BE2C (cell line): ENCODE measurements around the gene MYO9B.

Experiments used
- DNase-seq: peaks from one replicate; pipeline ENCODE4 v3.0.0-alpha.2; 2020
- H3K27me3 ChIP-seq: fragments of 250-450 bp; sonication (Bioruptor Pico); 2 replicates; pipeline ENCODE4 v1.5.1; 2020; ENCODE audit warnings: mild to moderate bottlenecking
- H3K36me3 ChIP-seq: fragments of 250-450 bp; sonication (Bioruptor Pico); 2 replicates; pipeline ENCODE4 v1.5.1; 2020; ENCODE audit warnings: mild to moderate bottlenecking
- H3K4me1 ChIP-seq: fragments of 250-450 bp; sonication (Bioruptor Pico); 2 replicates; pipeline ENCODE4 v1.5.1; 2020
- H3K4me3 ChIP-seq: 2 replicates; pipeline ENCODE4 v1.5.1; 2011; ENCODE audit warnings: low read depth, low read length
- H3K9me3 ChIP-seq: fragments of 250-450 bp; sonication (Bioruptor Pico); 2 replicates; pipeline ENCODE4 v1.5.1; 2020
- TF ChIP-seq, protein P1 (sequence below): IDR thresholded peaks from 2 replicates; pipeline ENCODE4 v1.5.1; 2012; ENCODE audit warnings: mild to moderate bottlenecking, low read depth, low read length

The MYO9B gene

DNA sequence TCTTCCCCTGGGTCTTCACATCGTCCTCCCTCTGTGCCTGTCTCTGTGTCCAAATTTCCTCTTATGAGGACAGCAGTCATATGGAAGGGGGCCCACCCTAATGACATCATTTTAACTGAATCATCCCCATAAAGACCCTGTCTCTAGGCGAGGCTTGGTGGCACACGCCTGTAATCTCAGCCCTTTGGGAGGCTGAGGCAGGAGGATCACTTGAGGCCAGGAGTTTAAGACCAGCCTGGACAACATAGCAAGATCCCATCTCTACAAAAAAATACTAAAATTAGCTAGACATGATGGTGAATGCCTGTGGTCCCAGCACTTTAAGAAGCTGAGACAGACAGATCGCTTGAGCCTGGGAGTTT lies 4.8 kb downstream of the MYO9B start:
- H3K4me3 ChIP-seq, result peak overlapping the region; percentile 64; the same call in 1 of the 2 replicates
- H3K27me3 ChIP-seq, result no peaks in the 10 kb centered on the region
- no peaks in the 10 kb centered on the region; the same call in 1 of the 2 replicates for H3K4me1 ChIP-seq
- TF ChIP-seq, protein P1, sequence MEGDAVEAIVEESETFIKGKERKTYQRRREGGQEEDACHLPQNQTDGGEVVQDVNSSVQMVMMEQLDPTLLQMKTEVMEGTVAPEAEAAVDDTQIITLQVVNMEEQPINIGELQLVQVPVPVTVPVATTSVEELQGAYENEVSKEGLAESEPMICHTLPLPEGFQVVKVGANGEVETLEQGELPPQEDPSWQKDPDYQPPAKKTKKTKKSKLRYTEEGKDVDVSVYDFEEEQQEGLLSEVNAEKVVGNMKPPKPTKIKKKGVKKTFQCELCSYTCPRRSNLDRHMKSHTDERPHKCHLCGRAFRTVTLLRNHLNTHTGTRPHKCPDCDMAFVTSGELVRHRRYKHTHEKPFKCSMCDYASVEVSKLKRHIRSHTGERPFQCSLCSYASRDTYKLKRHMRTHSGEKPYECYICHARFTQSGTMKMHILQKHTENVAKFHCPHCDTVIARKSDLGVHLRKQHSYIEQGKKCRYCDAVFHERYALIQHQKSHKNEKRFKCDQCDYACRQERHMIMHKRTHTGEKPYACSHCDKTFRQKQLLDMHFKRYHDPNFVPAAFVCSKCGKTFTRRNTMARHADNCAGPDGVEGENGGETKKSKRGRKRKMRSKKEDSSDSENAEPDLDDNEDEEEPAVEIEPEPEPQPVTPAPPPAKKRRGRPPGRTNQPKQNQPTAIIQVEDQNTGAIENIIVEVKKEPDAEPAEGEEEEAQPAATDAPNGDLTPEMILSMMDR, result no peak
- no peaks in the 10 kb centered on the region for H3K9me3 ChIP-seq
- H3K36me3 ChIP-seq, result no peaks in the 10 kb centered on the region
- DNase-seq, result no peak

- no peaks in the 10 kb centered on the region; the same call in 1 of the 2 replicates for H3K4me1 ChIP-seq
- TF ChIP-seq, protein P1, result no peak
- H3K27me3 ChIP-seq, result no peaks in the 10 kb centered on the region
- no peak overlapping the region for H3K4me3 ChIP-seq
- H3K9me3 ChIP-seq, result no peaks in the 10 kb centered on the region
- H3K36me3 ChIP-seq, result no peaks in the 10 kb centered on the region
- DNase-seq, result no peak
These were observed 6.4 kb downstream of the MYO9B start for GRCh38 chr19:17081672-17082630.

DNA sequence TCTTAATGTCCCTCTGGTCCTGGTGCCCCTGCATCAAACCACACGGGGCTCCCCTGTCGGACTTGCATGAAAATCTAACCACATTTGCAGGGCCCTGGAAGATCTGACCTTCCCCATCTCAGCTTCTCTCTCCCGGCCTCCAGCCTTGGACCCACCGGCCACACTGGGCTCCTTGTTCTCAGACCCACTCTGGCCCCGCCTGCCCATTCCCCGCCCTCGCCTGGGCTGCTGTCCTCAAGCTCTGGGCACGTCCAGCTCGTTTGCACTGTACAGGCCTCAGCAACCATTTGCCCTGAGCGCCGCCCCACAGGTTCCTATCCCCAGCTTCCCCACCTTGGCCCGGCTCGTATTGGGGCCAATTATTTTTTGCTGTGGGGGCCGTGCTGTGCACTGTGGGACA lies 10.5 kb downstream of the MYO9B start:
- Histone ChIP-seq H3K4me3 (no peak overlapping the region), H3K4me1 (peaks cover 5% of the 10 kb centered on the region), H3K9me3 (no peaks in the 10 kb centered on the region), H3K36me3 (no peaks in the 10 kb centered on the region), H3K27me3 (no peaks in the 10 kb centered on the region)
- TF ChIP-seq, protein P1, result no peak
- DNase-seq, result no peak

DNA sequence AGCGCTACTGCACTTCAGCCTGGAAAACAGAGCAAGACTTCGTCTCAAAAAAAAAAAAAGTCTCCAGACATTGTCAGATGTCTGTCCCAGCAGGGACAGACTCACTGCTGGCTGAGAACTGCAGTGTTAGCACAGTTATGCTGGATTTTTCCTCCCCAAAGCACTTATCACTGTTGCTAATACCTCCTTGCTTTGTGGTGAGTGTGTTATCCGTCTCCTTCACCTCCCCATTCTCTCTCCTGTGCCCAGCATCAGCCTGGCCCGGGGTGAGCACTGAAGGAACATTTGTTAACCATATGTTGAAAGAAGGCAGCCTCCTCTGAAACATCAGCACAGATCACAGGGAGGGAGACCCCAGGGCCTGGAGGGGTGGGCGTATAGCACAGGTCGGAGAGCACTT lies 11.3 kb downstream of the MYO9B start:
- H3K36me3 ChIP-seq, result no peaks in the 10 kb centered on the region
- peaks cover 5% of the 10 kb centered on the region for H3K4me1 ChIP-seq
- no peaks in the 10 kb centered on the region for H3K27me3 ChIP-seq
- TF ChIP-seq, protein P1, result no peak
- no peak overlapping the region for H3K4me3 ChIP-seq
- no peaks in the 10 kb centered on the region for H3K9me3 ChIP-seq
- no peak for DNase-seq

DNA sequence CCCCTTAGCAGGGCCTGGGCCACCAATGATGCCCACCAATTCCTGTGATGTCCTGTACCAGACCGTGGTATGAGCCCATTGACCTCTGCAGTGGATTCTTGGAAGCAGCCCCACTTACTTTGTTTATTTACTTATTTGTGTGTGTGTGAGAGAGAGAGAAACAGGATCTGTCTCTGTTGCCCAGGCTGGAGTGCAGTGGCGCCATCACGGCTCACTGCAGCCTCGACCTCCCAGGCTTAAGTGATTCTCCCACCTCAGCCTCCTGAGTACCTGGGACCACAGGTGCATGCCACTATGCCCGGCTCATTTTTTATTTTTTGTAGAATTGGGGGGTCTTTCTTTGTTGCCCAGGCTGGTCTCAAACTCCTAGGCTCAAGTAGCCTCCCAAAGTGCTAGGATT lies 13.0 kb downstream of the MYO9B start:
- no peaks in the 10 kb centered on the region for H3K36me3 ChIP-seq
- H3K4me1 ChIP-seq, result peaks cover 5% of the 10 kb centered on the region
- H3K4me3 ChIP-seq, result no peak overlapping the region
- TF ChIP-seq, protein P1, result no peak
- no peaks in the 10 kb centered on the region for H3K9me3 ChIP-seq
- H3K27me3 ChIP-seq, result no peaks in the 10 kb centered on the region
- DNase-seq, result no peak

DNA sequence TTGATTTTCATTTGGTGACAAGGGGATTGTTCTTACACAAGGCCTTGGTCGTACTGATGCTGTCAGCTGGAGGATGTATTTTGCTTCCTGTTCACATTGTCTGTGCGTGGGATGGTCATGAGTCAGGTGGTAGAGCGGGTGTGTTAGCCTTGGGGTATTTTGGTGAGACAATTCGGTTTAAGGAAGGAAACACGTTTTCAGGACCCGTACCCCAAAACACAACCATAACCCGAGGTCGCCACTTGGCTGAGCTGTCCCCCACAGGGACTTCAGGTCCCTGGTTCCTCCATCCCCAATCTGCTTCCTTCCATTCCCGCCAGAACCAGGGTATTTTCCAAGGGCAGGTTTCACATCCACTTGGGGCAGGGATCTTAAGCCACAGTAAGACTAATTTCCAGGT lies 15.0 kb downstream of the MYO9B start:
- TF ChIP-seq, protein P1, result no peak
- DNase-seq, result no peak
- peaks cover 5% of the 10 kb centered on the region for H3K4me1 ChIP-seq

More for the DNA sequence above, 15.0 kb downstream of the MYO9B start:
- Histone ChIP-seq H3K4me3 (no peak overlapping the region), H3K9me3 (no peaks in the 10 kb centered on the region), H3K27me3 (no peaks in the 10 kb centered on the region), H3K36me3 (no peaks in the 10 kb centered on the region)
